NT2/D1 (cell line): Measurements from ENCODE around the gene CRISPLD2.

Experiments used
- DNase-seq: peaks from one replicate; pipeline ENCODE4 v3.0.0-alpha.2; 2011; ENCODE audit warnings: low read depth, low spot score
- H3K27me3 ChIP-seq: 2 replicates; pipeline ENCODE4 v1.6.0; 2011; ENCODE audit warnings: mild to moderate bottlenecking; ENCODE audit not compliant: insufficient read length, insufficient read depth
- H3K36me3 ChIP-seq: 2 replicates; pipeline ENCODE4 v1.6.1; 2011; ENCODE audit warnings: mild to moderate bottlenecking, low read length, mixed read lengths; ENCODE audit not compliant: insufficient read depth, insufficient read length
- H3K4me1 ChIP-seq: 2 replicates; pipeline ENCODE4 v1.5.1; 2011; ENCODE audit not compliant: insufficient read depth, insufficient read length
- H3K4me3 ChIP-seq: 2 replicates; pipeline ENCODE4 v1.5.1; 2011; ENCODE audit warnings: low read depth; ENCODE audit not compliant: insufficient read length
- H3K9ac ChIP-seq: 2 replicates; pipeline ENCODE4 v1.6.0; 2011; ENCODE audit warnings: low read depth; ENCODE audit not compliant: insufficient read length
- H3K9me3 ChIP-seq: 2 replicates; pipeline ENCODE4 v1.5.1; 2011; ENCODE audit warnings: mild to moderate bottlenecking, low read length; ENCODE audit not compliant: insufficient read depth
- SUZ12 ChIP-seq: IDR thresholded peaks from 2 replicates; pipeline ENCODE4 v1.6.1; 2011; ENCODE audit not compliant: insufficient read length, insufficient read depth; ENCODE audit errors: extremely low read depth
- YY1 ChIP-seq: IDR thresholded peaks from 2 replicates; pipeline ENCODE4 v1.6.1; 2011; ENCODE audit not compliant: insufficient read length, insufficient read depth
- ZNF274 ChIP-seq: IDR thresholded peaks from 2 replicates; pipeline ENCODE4 v1.6.1; 2011; ENCODE audit warnings: mild to moderate bottlenecking, low read depth, low read length

CRISPLD2 gene

GRCh38 chr16:84891149-84891795 lies 71.5 kb downstream of the CRISPLD2 start:
- Histone ChIP-seq H3K9ac (no peak overlapping the region), H3K4me1 (peaks cover 7% of the 10 kb centered on the region), H3K9me3 (no peaks in the 10 kb centered on the region), H3K36me3 (peaks cover 7% of the 10 kb centered on the region), H3K27me3 (no peaks in the 10 kb centered on the region), H3K4me3 (no peak overlapping the region)
- TF ChIP-seq ZNF274, result no peak
- no peak for TF ChIP-seq SUZ12
- no peak for DNase-seq

- Histone ChIP-seq H3K9ac (no peak overlapping the region), H3K36me3 (peaks cover 7% of the 10 kb centered on the region), H3K9me3 (no peaks in the 10 kb centered on the region), H3K4me3 (no peak overlapping the region), H3K27me3 (no peaks in the 10 kb centered on the region), H3K4me1 (peaks cover 4% of the 10 kb centered on the region)
- TF ChIP-seq ZNF274, result no peak
- no peak for TF ChIP-seq SUZ12
- TF ChIP-seq YY1, result no peak
- DNase-seq, result no peak
These were observed 72.3 kb downstream of the CRISPLD2 start for GRCh38 chr16:84892097-84892496.

GRCh38 chr16:84893467-84893848 lies 73.7 kb downstream of the CRISPLD2 start:
- Histone ChIP-seq H3K27me3 (no peaks in the 10 kb centered on the region), H3K4me3 (no peak overlapping the region), H3K36me3 (peaks cover 7% of the 10 kb centered on the region), H3K9me3 (no peaks in the 10 kb centered on the region), H3K9ac (no peak overlapping the region), H3K4me1 (peaks cover 9% of the 10 kb centered on the region)
- TF ChIP-seq YY1 (no peak), SUZ12 (no peak), ZNF274 (no peak)
- no peak for DNase-seq

- Histone ChIP-seq H3K9ac (no peak overlapping the region), H3K4me3 (no peak overlapping the region), H3K27me3 (no peaks in the 10 kb centered on the region), H3K9me3 (no peaks in the 10 kb centered on the region), H3K36me3 (peaks cover 6% of the 10 kb centered on the region), H3K4me1 (peaks cover 8% of the 10 kb centered on the region)
- TF ChIP-seq SUZ12 (no peak), ZNF274 (no peak), YY1 (no peak)
- DNase-seq, result no peak
These were observed 74.2 kb downstream of the CRISPLD2 start for GRCh38 chr16:84893849-84894599.

- Histone ChIP-seq H3K4me3 (no peak overlapping the region), H3K9ac (no peak overlapping the region), H3K27me3 (no peaks in the 10 kb centered on the region), H3K9me3 (no peaks in the 10 kb centered on the region), H3K4me1 (peaks cover 6% of the 10 kb centered on the region), H3K36me3 (peaks cover 3% of the 10 kb centered on the region)
- TF ChIP-seq YY1 (no peak), ZNF274 (no peak), SUZ12 (no peak)
- no peak for DNase-seq
These were observed 75.2 kb downstream of the CRISPLD2 start for GRCh38 chr16:84895016-84895415.

- H3K36me3 ChIP-seq, result peaks cover 9% of the 10 kb centered on the region
- peaks cover 6% of the 10 kb centered on the region for H3K4me1 ChIP-seq
These were observed 77.1 kb downstream of the CRISPLD2 start for GRCh38 chr16:84896847-84897246.

GRCh38 chr16:84897911-84898377 lies 78.2 kb downstream of the CRISPLD2 start:
- Histone ChIP-seq H3K36me3 (peaks cover 9% of the 10 kb centered on the region), H3K9me3 (no peaks in the 10 kb centered on the region), H3K4me1 (peaks cover 6% of the 10 kb centered on the region), H3K4me3 (no peak overlapping the region), H3K27me3 (no peaks in the 10 kb centered on the region), H3K9ac (no peak overlapping the region)
- TF ChIP-seq YY1, result no peak
- no peak for TF ChIP-seq ZNF274
- no peak for TF ChIP-seq SUZ12
- no peak for DNase-seq

More at GRCh38 chr16:84896847-84897246, 77.1 kb downstream of the CRISPLD2 start:
- Histone ChIP-seq H3K27me3 (no peaks in the 10 kb centered on the region), H3K9me3 (no peaks in the 10 kb centered on the region), H3K4me3 (no peak overlapping the region), H3K9ac (no peak overlapping the region)
- TF ChIP-seq SUZ12 (no peak), ZNF274 (no peak)
- DNase-seq, result no peak
